ENCODE results near the gene SRSF10. TPM values are rescaled to one million over a fixed set of nuclear protein-coding genes. Genes with fewer than 3 reads are reported as not detected.

SRSF10 gene
- total RNA-seq, result 145 TPM
- polyA plus RNA-seq, result 106 TPM
- long read RNA-seq, donor 1, partial matches to known transcripts, result 0 of 1 reads
- long read RNA-seq, donor 1, other reads (novel, unspliced or antisense), result 0 of 1 reads
- long read RNA-seq, donor 2, transcript SRSF10-212 (3 exons, 790 nt), result major isoform, 39 of 145 reads
- long read RNA-seq, donor 2, partial matches to known transcripts, result 29 of 145 reads
- long read RNA-seq, donor 2, other reads (novel, unspliced or antisense), result 70 of 145 reads
- long read RNA-seq, donor 3, transcript SRSF10-212 (3 exons, 790 nt), result major isoform, 12 of 78 reads
- long read RNA-seq, donor 3, partial matches to known transcripts, result 0 of 78 reads
- long read RNA-seq, donor 3, other reads (novel, unspliced or antisense), result 58 of 78 reads
- long read RNA-seq, donor 4, transcript SRSF10-212 (3 exons, 790 nt), result major isoform, 7 of 29 reads
- long read RNA-seq, donor 4, partial matches to known transcripts, result 0 of 29 reads
- long read RNA-seq, donor 4, other reads (novel, unspliced or antisense), result 22 of 29 reads
- long read RNA-seq, donor 5, transcript SRSF10-212 (3 exons, 790 nt), result major isoform, 12 of 96 reads
- long read RNA-seq, donor 5, partial matches to known transcripts, result 46 of 96 reads
- long read RNA-seq, donor 5, other reads (novel, unspliced or antisense), result 30 of 96 reads
- long read RNA-seq, donor 6, transcript SRSF10-215 (5 exons, 1,390 nt), result minor isoform, 5 of 50 reads
- long read RNA-seq, donor 6, transcript SRSF10-212 (3 exons, 790 nt), result major isoform, 11 of 50 reads
- long read RNA-seq, donor 6, partial matches to known transcripts, result 0 of 50 reads
- long read RNA-seq, donor 6, other reads (novel, unspliced or antisense), result 31 of 50 reads
- long read RNA-seq, donor 7, transcript SRSF10-212 (3 exons, 790 nt), result major isoform, 5 of 43 reads
- long read RNA-seq, donor 7, partial matches to known transcripts, result 16 of 43 reads
- long read RNA-seq, donor 7, other reads (novel, unspliced or antisense), result 20 of 43 reads
- long read RNA-seq, donor 8, transcript SRSF10-212 (3 exons, 790 nt), result major isoform, 10 of 25 reads
- long read RNA-seq, donor 8, partial matches to known transcripts, result 0 of 25 reads
- long read RNA-seq, donor 8, other reads (novel, unspliced or antisense), result 13 of 25 reads
- long read RNA-seq, donor 9, transcript SRSF10-212 (3 exons, 790 nt), result major isoform, 6 of 32 reads
- long read RNA-seq, donor 9, partial matches to known transcripts, result 5 of 32 reads
- long read RNA-seq, donor 9, other reads (novel, unspliced or antisense), result 19 of 32 reads
- long read RNA-seq, donor 10, transcript SRSF10-212 (3 exons, 790 nt), result major isoform, 8 of 42 reads
- long read RNA-seq, donor 10, partial matches to known transcripts, result 0 of 42 reads
- long read RNA-seq, donor 10, other reads (novel, unspliced or antisense), result 31 of 42 reads

- WGBS, result under 1% methylated on average over 84 of the region's 84 CpGs
- Histone ChIP-seq H3K4me1 (ENCODE audit: control insufficient read depth in 2 of 2, insufficient read depth in 2 of 2, low read length in 2 of 2) (peaks cover 22 to 32% of the 10 kb centered on the region in 2 donors), H3K27me3 (ENCODE audit: control insufficient read depth in 2 of 2, insufficient read depth in 1 of 2, low read length in 1 of 2) (no peaks in the 10 kb centered on the region), H3K9me3 (ENCODE audit: control insufficient read depth in 2 of 2, insufficient read depth in 1 of 2, low read length in 1 of 2) (no peaks in the 10 kb centered on the region), H3K27ac (ENCODE audit: low read depth in 1 of 2, low read length in 1 of 2) (peak within 1 kb of the TSS; percentile 98 to 100), H3K36me3 (ENCODE audit: control insufficient read depth in 2 of 2, insufficient read depth in 2 of 2, low read length in 1 of 2) (peaks cover 6 to 25% of the 10 kb centered on the region in 2 donors), H3K4me3 (ENCODE audit: low read length in 2 of 2) (peak within 1 kb of the TSS; percentile 83 to 91)
- peak; percentile 97 to 100 (median 98) for DNase-seq (ENCODE audit: low read depth in 6 of 9, low spot score in 9 of 9)
These were observed at the start of gene SRSF10 for GRCh38 chr1:23979881-23980727. Gene SRSF10 (minus strand): TSS chr1:23980327. CDS start chr1:23980255, 72 bp downstream.

GRCh38 chr1:24027838-24028468 is 47.8 kb upstream of the SRSF10 start:
- H3K27ac ChIP-seq (ENCODE audit: low read depth in 1 of 2, low read length in 1 of 2), result no peak overlapping the region
- peak in 6 of 9 donors; percentile 7 to 51 (median 20) for DNase-seq (ENCODE audit: low read depth in 6 of 9, low spot score in 9 of 9)
- WGBS, result 93% methylated on average over 4 of the region's 4 CpGs

GRCh38 chr1:24022581-24023361 is 42.6 kb upstream of the SRSF10 start:
- Histone ChIP-seq H3K9me3 (ENCODE audit: control insufficient read depth in 2 of 2, insufficient read depth in 1 of 2, low read length in 1 of 2) (no peaks in the 10 kb centered on the region), H3K4me1 (ENCODE audit: control insufficient read depth in 2 of 2, insufficient read depth in 2 of 2, low read length in 2 of 2) (no peaks in the 10 kb centered on the region), H3K4me3 (ENCODE audit: low read length in 2 of 2) (no peak overlapping the region), H3K27me3 (ENCODE audit: control insufficient read depth in 2 of 2, insufficient read depth in 1 of 2, low read length in 1 of 2) (no peaks in the 10 kb centered on the region), H3K36me3 (ENCODE audit: control insufficient read depth in 2 of 2, insufficient read depth in 2 of 2, low read length in 1 of 2) (no peaks in the 10 kb centered on the region), H3K27ac (ENCODE audit: low read depth in 1 of 2, low read length in 1 of 2) (no peak overlapping the region)
- 92% methylated on average over 4 of the region's 4 CpGs for WGBS
- no peak for DNase-seq (ENCODE audit: low read depth in 6 of 9, low spot score in 9 of 9)

More at GRCh38 chr1:24027838-24028468, 47.8 kb upstream of the SRSF10 start:
- Histone ChIP-seq H3K9me3 (ENCODE audit: control insufficient read depth in 2 of 2, insufficient read depth in 1 of 2, low read length in 1 of 2) (no peaks in the 10 kb centered on the region), H3K36me3 (ENCODE audit: control insufficient read depth in 2 of 2, insufficient read depth in 2 of 2, low read length in 1 of 2) (no peaks in the 10 kb centered on the region), H3K4me1 (ENCODE audit: control insufficient read depth in 2 of 2, insufficient read depth in 2 of 2, low read length in 2 of 2) (no peaks in the 10 kb centered on the region), H3K4me3 (ENCODE audit: low read length in 2 of 2) (no peak overlapping the region), H3K27me3 (ENCODE audit: control insufficient read depth in 2 of 2, insufficient read depth in 1 of 2, low read length in 1 of 2) (no peaks in the 10 kb centered on the region)

- H3K27me3 ChIP-seq (ENCODE audit: control insufficient read depth in 2 of 2, insufficient read depth in 1 of 2, low read length in 1 of 2), result no peaks in the 10 kb centered on the region
- no peak overlapping the region for H3K27ac ChIP-seq (ENCODE audit: low read depth in 1 of 2, low read length in 1 of 2)
- no peaks in the 10 kb centered on the region for H3K9me3 ChIP-seq (ENCODE audit: control insufficient read depth in 2 of 2, insufficient read depth in 1 of 2, low read length in 1 of 2)
- no peak overlapping the region for H3K4me3 ChIP-seq (ENCODE audit: low read length in 2 of 2)
- WGBS, result 89% methylated on average over 7 of the region's 7 CpGs
- DNase-seq (ENCODE audit: low read depth in 6 of 9, low spot score in 9 of 9), result no peak
- H3K36me3 ChIP-seq (ENCODE audit: control insufficient read depth in 2 of 2, insufficient read depth in 2 of 2, low read length in 1 of 2), result no peaks in the 10 kb centered on the region
- no peaks in the 10 kb centered on the region for H3K4me1 ChIP-seq (ENCODE audit: control insufficient read depth in 2 of 2, insufficient read depth in 2 of 2, low read length in 2 of 2)
These were observed 41.5 kb upstream of the SRSF10 start for GRCh38 chr1:24021403-24022266.

- H3K27ac ChIP-seq (ENCODE audit: low read depth in 1 of 2, low read length in 1 of 2), result no peak overlapping the region
- no peaks in the 10 kb centered on the region for H3K4me1 ChIP-seq (ENCODE audit: control insufficient read depth in 2 of 2, insufficient read depth in 2 of 2, low read length in 2 of 2)
- no peaks in the 10 kb centered on the region for H3K9me3 ChIP-seq (ENCODE audit: control insufficient read depth in 2 of 2, insufficient read depth in 1 of 2, low read length in 1 of 2)
- no peaks in the 10 kb centered on the region for H3K36me3 ChIP-seq (ENCODE audit: control insufficient read depth in 2 of 2, insufficient read depth in 2 of 2, low read length in 1 of 2)
- H3K27me3 ChIP-seq (ENCODE audit: control insufficient read depth in 2 of 2, insufficient read depth in 1 of 2, low read length in 1 of 2), result no peaks in the 10 kb centered on the region
- DNase-seq (ENCODE audit: low read depth in 6 of 9, low spot score in 9 of 9), result no peak
- WGBS, result 98% methylated on average over 3 of the region's 3 CpGs
- no peak overlapping the region for H3K4me3 ChIP-seq (ENCODE audit: low read length in 2 of 2)
These were observed 40.3 kb upstream of the SRSF10 start for GRCh38 chr1:24020470-24020869.

- Histone ChIP-seq H3K27me3 (ENCODE audit: control insufficient read depth in 2 of 2, insufficient read depth in 1 of 2, low read length in 1 of 2) (no peaks in the 10 kb centered on the region), H3K9me3 (ENCODE audit: control insufficient read depth in 2 of 2, insufficient read depth in 1 of 2, low read length in 1 of 2) (no peaks in the 10 kb centered on the region), H3K4me1 (ENCODE audit: control insufficient read depth in 2 of 2, insufficient read depth in 2 of 2, low read length in 2 of 2) (no peaks in the 10 kb centered on the region), H3K4me3 (ENCODE audit: low read length in 2 of 2) (no peak overlapping the region), H3K36me3 (ENCODE audit: control insufficient read depth in 2 of 2, insufficient read depth in 2 of 2, low read length in 1 of 2) (no peaks in the 10 kb centered on the region), H3K27ac (ENCODE audit: low read depth in 1 of 2, low read length in 1 of 2) (no peak overlapping the region)
- 94% methylated on average over 5 of the region's 5 CpGs for WGBS
- no peak for DNase-seq (ENCODE audit: low read depth in 6 of 9, low spot score in 9 of 9)
These were observed 39.9 kb upstream of the SRSF10 start for GRCh38 chr1:24020025-24020424.
